ENCODE data around the gene FSTL1.

DNA sequence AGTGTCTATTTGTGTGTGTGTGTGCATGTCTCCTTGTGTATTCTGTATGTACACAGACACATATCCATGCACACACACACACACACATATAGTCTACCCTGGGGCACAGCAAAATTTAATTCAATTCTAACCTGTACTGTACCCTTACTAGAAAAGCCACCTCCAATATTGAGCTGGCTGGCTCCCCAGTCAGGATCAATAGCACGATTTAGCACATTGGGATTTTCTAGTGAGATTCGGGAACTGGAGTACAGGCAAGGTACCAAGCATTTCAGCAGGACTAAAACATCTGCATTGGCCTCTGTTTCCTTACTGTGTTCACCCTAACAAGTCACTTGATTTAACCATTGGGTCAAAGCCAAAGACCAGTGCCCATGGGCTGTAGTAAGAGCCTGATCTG lies 13.2 kb downstream of the FSTL1 start:
- TF ChIP-seq CTCF (IDR thresholded peaks at IDR 0.05; ENCODE audit: control extremely low read depth in 1 of 3, insufficient read depth in 1 of 3, low read depth in 1 of 3, low read length in 3 of 3) (no peak), POLR2AphosphoS5 (IDR thresholded peaks at IDR 0.05; ENCODE audit: low read depth, low read length) (no peak), EZH2 (IDR thresholded peaks at IDR 0.05; ENCODE audit: low read depth, low read length, severe bottlenecking) (no peak), JUND (IDR thresholded peaks at IDR 0.05; ENCODE audit: low read length) (no peak), JUN (IDR thresholded peaks at IDR 0.05; ENCODE audit: low read depth, low read length) (no peak), BCL11A (IDR thresholded peaks at IDR 0.05; ENCODE audit: low read depth in 2 of 2, low read length in 2 of 2) (no peak), TEAD4 (IDR thresholded peaks at IDR 0.05; ENCODE audit: low read depth, low read length) (no peak)
